ENCODE data around the gene RSPO3. TPM values are rescaled to one million over a fixed set of nuclear protein-coding genes. Genes with fewer than 3 reads are reported as not detected.

RSPO3 gene
- total RNA-seq, 1 donor from 2014 or later, result 2.6 TPM

DNA sequence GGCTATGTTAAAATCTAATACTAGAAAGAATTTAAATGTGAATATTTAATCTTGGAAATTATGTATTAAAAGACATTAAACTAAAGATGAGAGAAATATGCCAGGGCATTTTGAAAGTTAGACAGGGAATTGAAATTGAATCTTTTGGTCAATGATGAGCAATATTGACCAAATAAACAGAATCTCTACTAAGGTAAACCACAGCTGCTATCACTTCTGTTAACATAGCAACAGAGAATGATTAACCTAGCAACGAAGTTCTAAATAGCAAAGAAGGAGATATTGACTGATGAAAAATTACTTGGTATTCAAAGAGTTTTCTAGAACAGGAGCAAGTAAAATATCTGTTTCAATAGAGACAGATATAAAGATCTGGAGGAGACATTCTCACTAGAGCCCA lies 45.2 kb upstream of the RSPO3 start:
- H3K27me3 ChIP-seq (ENCODE audit: insufficient read depth, low read length), result no peaks in the 10 kb centered on the region
- TF ChIP-seq, protein P1, sequence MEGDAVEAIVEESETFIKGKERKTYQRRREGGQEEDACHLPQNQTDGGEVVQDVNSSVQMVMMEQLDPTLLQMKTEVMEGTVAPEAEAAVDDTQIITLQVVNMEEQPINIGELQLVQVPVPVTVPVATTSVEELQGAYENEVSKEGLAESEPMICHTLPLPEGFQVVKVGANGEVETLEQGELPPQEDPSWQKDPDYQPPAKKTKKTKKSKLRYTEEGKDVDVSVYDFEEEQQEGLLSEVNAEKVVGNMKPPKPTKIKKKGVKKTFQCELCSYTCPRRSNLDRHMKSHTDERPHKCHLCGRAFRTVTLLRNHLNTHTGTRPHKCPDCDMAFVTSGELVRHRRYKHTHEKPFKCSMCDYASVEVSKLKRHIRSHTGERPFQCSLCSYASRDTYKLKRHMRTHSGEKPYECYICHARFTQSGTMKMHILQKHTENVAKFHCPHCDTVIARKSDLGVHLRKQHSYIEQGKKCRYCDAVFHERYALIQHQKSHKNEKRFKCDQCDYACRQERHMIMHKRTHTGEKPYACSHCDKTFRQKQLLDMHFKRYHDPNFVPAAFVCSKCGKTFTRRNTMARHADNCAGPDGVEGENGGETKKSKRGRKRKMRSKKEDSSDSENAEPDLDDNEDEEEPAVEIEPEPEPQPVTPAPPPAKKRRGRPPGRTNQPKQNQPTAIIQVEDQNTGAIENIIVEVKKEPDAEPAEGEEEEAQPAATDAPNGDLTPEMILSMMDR (IDR thresholded peaks at IDR 0.05; ENCODE audit: insufficient read depth, low read depth, low read length), result no peak
- TF ChIP-seq EZH2 (IDR thresholded peaks at IDR 0.05; ENCODE audit: insufficient read depth, low read length), result no peak
- no peak overlapping the region for H3K4me2 ChIP-seq (ENCODE audit: low read length)
- FAIRE-seq (no peak), DNase-seq (ENCODE audit: low read depth) (no peak)
- H3K4me1 ChIP-seq (ENCODE audit: insufficient read depth, low read length), result no peaks in the 10 kb centered on the region
- no peak overlapping the region for H3K27ac ChIP-seq (ENCODE audit: low read depth, low read length)
- no peak overlapping the region for H3K4me3 ChIP-seq (ENCODE audit: insufficient read depth, low read depth, low read length)
- no peaks in the 10 kb centered on the region for H3K9me3 ChIP-seq (ENCODE audit: insufficient read depth, low read depth, low read length)
- no peaks in the 10 kb centered on the region for H3K79me2 ChIP-seq (ENCODE audit: insufficient read depth, low read length)
- H3K4me1 Mint-ChIP-seq (ENCODE audit: low read depth, unreplicated experiment), result no peaks in the 10 kb centered on the region
- no peaks in the 10 kb centered on the region for H3K36me3 ChIP-seq (ENCODE audit: insufficient read depth, low read length)
- no peaks in the 10 kb centered on the region for H3K27me3 Mint-ChIP-seq (ENCODE audit: low read depth, unreplicated experiment)
- no peak overlapping the region for H2AFZ ChIP-seq (ENCODE audit: low read depth, low read length)
- no peaks in the 10 kb centered on the region for H4K20me1 ChIP-seq (ENCODE audit: insufficient read depth, low read length)
- H3K9me3 Mint-ChIP-seq (ENCODE audit: unreplicated experiment), result no peaks in the 10 kb centered on the region
- H3K27ac Mint-ChIP-seq (ENCODE audit: unreplicated experiment), result no peak overlapping the region
- no peak overlapping the region for H3K9ac ChIP-seq (ENCODE audit: low read length)
- H3K4me3 Mint-ChIP-seq (ENCODE audit: unreplicated experiment), result no peak overlapping the region
- no peaks in the 10 kb centered on the region for H3K36me3 Mint-ChIP-seq (ENCODE audit: low read depth, unreplicated experiment)

DNA sequence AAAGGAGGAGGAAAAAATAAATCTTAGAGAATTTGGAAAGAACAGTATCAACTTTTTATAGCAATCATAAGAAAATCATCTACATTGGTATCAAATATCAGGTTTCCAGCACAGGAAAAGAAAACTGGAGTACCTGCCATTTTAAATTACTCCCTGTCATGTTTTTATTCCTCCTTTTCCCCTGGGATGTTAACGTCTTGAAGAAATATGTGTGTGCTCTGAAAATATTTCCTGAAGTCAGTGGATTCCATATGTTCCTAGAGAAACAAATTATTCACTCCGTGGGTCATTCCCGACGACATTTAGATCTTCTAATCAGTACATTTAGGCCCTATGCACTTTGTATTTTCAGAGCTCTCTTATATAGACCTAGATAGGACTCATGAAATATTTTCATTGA lies 42.0 kb upstream of the RSPO3 start:
- no peaks in the 10 kb centered on the region for H3K4me1 Mint-ChIP-seq (ENCODE audit: low read depth, unreplicated experiment)
- no peak overlapping the region for H3K27ac Mint-ChIP-seq (ENCODE audit: unreplicated experiment)
- Histone ChIP-seq H3K4me2 (ENCODE audit: low read length) (no peak overlapping the region), H3K79me2 (ENCODE audit: insufficient read depth, low read length) (no peaks in the 10 kb centered on the region), H3K9ac (ENCODE audit: low read length) (no peak overlapping the region), H3K27ac (ENCODE audit: low read depth, low read length) (no peak overlapping the region), H3K4me3 (ENCODE audit: insufficient read depth, low read depth, low read length) (no peak overlapping the region), H2AFZ (ENCODE audit: low read depth, low read length) (no peak overlapping the region), H3K9me3 (ENCODE audit: insufficient read depth, low read depth, low read length) (no peaks in the 10 kb centered on the region), H4K20me1 (ENCODE audit: insufficient read depth, low read length) (no peaks in the 10 kb centered on the region), H3K4me1 (ENCODE audit: insufficient read depth, low read length) (no peaks in the 10 kb centered on the region), H3K36me3 (ENCODE audit: insufficient read depth, low read length) (no peaks in the 10 kb centered on the region), H3K27me3 (ENCODE audit: insufficient read depth, low read length) (no peaks in the 10 kb centered on the region)
- no peaks in the 10 kb centered on the region for H3K27me3 Mint-ChIP-seq (ENCODE audit: low read depth, unreplicated experiment)
- H3K4me3 Mint-ChIP-seq (ENCODE audit: unreplicated experiment), result no peak overlapping the region
- H3K9me3 Mint-ChIP-seq (ENCODE audit: unreplicated experiment), result no peaks in the 10 kb centered on the region
- H3K36me3 Mint-ChIP-seq (ENCODE audit: low read depth, unreplicated experiment), result no peaks in the 10 kb centered on the region
- DNase-seq (ENCODE audit: low read depth), result no peak
- TF ChIP-seq, protein P1 (IDR thresholded peaks at IDR 0.05; ENCODE audit: insufficient read depth, low read depth, low read length), result no peak
- no peak for TF ChIP-seq EZH2 (IDR thresholded peaks at IDR 0.05; ENCODE audit: insufficient read depth, low read length)
- no peak for FAIRE-seq

DNA sequence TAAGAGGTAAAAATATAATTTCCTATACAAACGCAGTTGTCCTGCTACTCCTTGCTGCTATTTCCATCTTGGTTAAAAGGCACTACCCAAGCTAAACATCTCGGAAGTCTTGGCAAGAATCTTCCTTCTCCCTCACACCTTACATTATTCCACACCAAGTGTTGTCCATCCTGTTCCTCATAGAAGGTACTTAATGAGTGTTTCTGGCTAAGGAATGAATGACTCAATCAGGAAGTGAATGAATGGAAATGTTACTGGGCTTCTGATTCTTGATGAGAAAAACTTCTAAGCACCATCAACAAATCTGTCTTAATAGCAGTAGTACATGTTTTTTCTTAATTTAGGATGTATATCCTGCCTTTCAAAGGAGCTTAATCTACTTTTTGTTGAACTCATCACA lies 40.6 kb upstream of the RSPO3 start:
- DNase-seq (ENCODE audit: low read depth) (no peak), FAIRE-seq (no peak)
- H3K4me2 ChIP-seq (ENCODE audit: low read length), result no peak overlapping the region
- no peak overlapping the region for H2AFZ ChIP-seq (ENCODE audit: low read depth, low read length)
- H3K9ac ChIP-seq (ENCODE audit: low read length), result no peak overlapping the region
- H3K4me3 ChIP-seq (ENCODE audit: insufficient read depth, low read depth, low read length), result no peak overlapping the region
- no peaks in the 10 kb centered on the region for H3K4me1 ChIP-seq (ENCODE audit: insufficient read depth, low read length)
- no peaks in the 10 kb centered on the region for H3K36me3 ChIP-seq (ENCODE audit: insufficient read depth, low read length)
- TF ChIP-seq, protein P1 (IDR thresholded peaks at IDR 0.05; ENCODE audit: insufficient read depth, low read depth, low read length), result no peak
- TF ChIP-seq EZH2 (IDR thresholded peaks at IDR 0.05; ENCODE audit: insufficient read depth, low read length), result no peak
- no peaks in the 10 kb centered on the region for H3K79me2 ChIP-seq (ENCODE audit: insufficient read depth, low read length)
- no peaks in the 10 kb centered on the region for H3K36me3 Mint-ChIP-seq (ENCODE audit: low read depth, unreplicated experiment)
- no peaks in the 10 kb centered on the region for H3K9me3 ChIP-seq (ENCODE audit: insufficient read depth, low read depth, low read length)
- H3K27ac Mint-ChIP-seq (ENCODE audit: unreplicated experiment), result no peak overlapping the region
- H3K9me3 Mint-ChIP-seq (ENCODE audit: unreplicated experiment), result no peaks in the 10 kb centered on the region
- no peaks in the 10 kb centered on the region for H3K27me3 Mint-ChIP-seq (ENCODE audit: low read depth, unreplicated experiment)
- H3K4me3 Mint-ChIP-seq (ENCODE audit: unreplicated experiment), result no peak overlapping the region
- no peaks in the 10 kb centered on the region for H3K27me3 ChIP-seq (ENCODE audit: insufficient read depth, low read length)
- H3K27ac ChIP-seq (ENCODE audit: low read depth, low read length), result no peak overlapping the region
- H3K4me1 Mint-ChIP-seq (ENCODE audit: low read depth, unreplicated experiment), result no peaks in the 10 kb centered on the region
- no peaks in the 10 kb centered on the region for H4K20me1 ChIP-seq (ENCODE audit: insufficient read depth, low read length)
